Body of pancreas (tissue), 4 donors: ENCODE data around the gene PERM1.

Experiments
- CTCF ChIP-seq, 7 experiments: fragments of 450-650 bp in 4 of 7; fragments of 200-600 bp in 3 of 7; sonication (generic) in 3 of 7; IDR thresholded peaks; one replicate each; pipeline ENCODE4 v1.5.1; 2016 to 2019; ENCODE audit warnings: antibody characterized with exemption in 7 of 7
- POLR2A ChIP-seq, 3 donors: fragments of 450-650 bp; IDR thresholded peaks; one replicate each; pipeline ENCODE4 v1.6.1; 2016; ENCODE audit warnings: antibody characterized with exemption in 3 of 3, mild to moderate bottlenecking in 2 of 3

- TF ChIP-seq POLR2A (IDR thresholded peaks at IDR 0.05) (no peak), CTCF (IDR thresholded peaks at IDR 0.05) (no peak)
Measured at GRCh38 chr1:1005774-1006304, 23.9 kb upstream of the PERM1 start.
